CD4-positive, alpha-beta T cell (primary cell): ENCODE results near the gene TIA1. TPM values are rescaled to one million over a fixed set of nuclear protein-coding genes. Genes with fewer than 3 reads are reported as not detected.

ENCODE experiments used
- ATAC-seq: fragments of 200-7000 bp; cut with Tn5 transposase; one replicate; pipeline ENCODE4 v1.10.0; 2022; ENCODE audit warnings: mild to moderate bottlenecking; ENCODE audit not compliant: poor library complexity
- CTCF ChIA-PET: fragments of 350-600 bp; sonication (Branson Sonifier 250); formaldehyde crosslinking; loops from one replicate; lab custom pipeline; 2021; ENCODE audit warnings: antibody characterized with exemption, inconsistent platforms; lab: Charles Lee
- POLR2A ChIA-PET: fragments of 350-600 bp; sonication (Branson Sonifier 250); formaldehyde crosslinking; loops from one replicate; lab custom pipeline; 2021; ENCODE audit warnings: antibody characterized with exemption, inconsistent platforms; lab: Charles Lee
- DNase-seq, 14 experiments: peaks; one replicate each; pipeline ENCODE4 v3.0.0-alpha.2; 2013 to 2020; ENCODE audit warnings: mixed read lengths in 2 of 14
- H3K27ac ChIP-seq, 2 donors: one replicate each; pipeline versions ENCODE4 v1.5.1 to v1.7.0; 2013; ENCODE audit warnings: low read length in 2 of 2, low read depth in 1 of 2, mild to moderate bottlenecking in 1 of 2
- H3K27me3 ChIP-seq, 2 experiments: 1 replicate in 1 of 2; 2 replicates in 1 of 2; pipeline versions ENCODE4 v1.6.1 to v1.7.0; 2013; ENCODE audit warnings: low read length in 2 of 2, control low read depth in 1 of 2, mild to moderate bottlenecking in 1 of 2, moderate library complexity in 1 of 2; ENCODE audit not compliant: insufficient read depth in 2 of 2, control insufficient read depth in 1 of 2
- H3K36me3 ChIP-seq: one replicate; pipeline ENCODE4 v1.6.1; 2013; ENCODE audit warnings: low read length, control low read depth; ENCODE audit not compliant: insufficient read depth
- H3K4me1 ChIP-seq: one replicate; pipeline ENCODE4 v1.6.1; 2013; ENCODE audit warnings: low read length, control low read depth; ENCODE audit not compliant: insufficient read depth
- H3K4me3 ChIP-seq: one replicate; pipeline ENCODE4 v1.5.1; 2013; ENCODE audit warnings: mild to moderate bottlenecking, low read length, moderate library complexity
- H3K9me3 ChIP-seq, 2 experiments: 1 replicate in 1 of 2; 2 replicates in 1 of 2; pipeline versions ENCODE4 v1.6.1 to v1.7.0; 2013; ENCODE audit warnings: low read length in 2 of 2, mild to moderate bottlenecking in 2 of 2, control low read depth in 1 of 2, moderate library complexity in 1 of 2; ENCODE audit not compliant: control insufficient read depth in 1 of 2, insufficient read depth in 1 of 2
- H3K27ac Mint-ChIP-seq: one replicate; pipeline ENCODE4 v1.8.0; 2020; ENCODE audit warnings: mixed read lengths
- H3K27me3 Mint-ChIP-seq: one replicate; pipeline ENCODE4 v1.8.0; 2021; ENCODE audit warnings: mixed read lengths
- H3K36me3 Mint-ChIP-seq: one replicate; pipeline ENCODE4 v1.8.0; 2021; ENCODE audit warnings: low read depth, mixed read lengths
- H3K4me1 Mint-ChIP-seq: one replicate; pipeline ENCODE4 v1.8.0; 2021; ENCODE audit warnings: low read depth, mixed read lengths
- H3K4me3 Mint-ChIP-seq: one replicate; pipeline ENCODE4 v1.8.0; 2020; ENCODE audit warnings: mild to moderate bottlenecking, mixed read lengths
- H3K9me3 Mint-ChIP-seq: one replicate; pipeline ENCODE4 v1.8.0; 2020; ENCODE audit warnings: mixed read lengths
- intact Hi-C, 2 experiments: fragments of 100-400 bp; cut with DNase I in 1 of 2; cut with micrococcal nuclease in 1 of 2; formaldehyde crosslinking; loops; one replicate each; pipeline versions ENCODE4 v1.15.1 to v1.9.0; 2023 to 2025; cut with DNase I, micrococcal nuclease
- total RNA-seq, 174 experiments: library from RNA in 2 of 174; stranded (reverse) in 2 of 174; gene quantifications; one replicate each; pipeline ENCODE4 v1.2.3 and lab custom pipeline; 2021 to 2026
- TF ChIP-seq, protein P1 (sequence below): fragments of 200-600 bp; IDR thresholded peaks from one replicate; pipeline ENCODE4 v1.8.0; 2022; ENCODE audit warnings: antibody characterized with exemption, mild to moderate bottlenecking

TIA1 gene
- total RNA-seq, 2 experiments from 2014 or later = 34.4 to 45.3 TPM

DNA sequence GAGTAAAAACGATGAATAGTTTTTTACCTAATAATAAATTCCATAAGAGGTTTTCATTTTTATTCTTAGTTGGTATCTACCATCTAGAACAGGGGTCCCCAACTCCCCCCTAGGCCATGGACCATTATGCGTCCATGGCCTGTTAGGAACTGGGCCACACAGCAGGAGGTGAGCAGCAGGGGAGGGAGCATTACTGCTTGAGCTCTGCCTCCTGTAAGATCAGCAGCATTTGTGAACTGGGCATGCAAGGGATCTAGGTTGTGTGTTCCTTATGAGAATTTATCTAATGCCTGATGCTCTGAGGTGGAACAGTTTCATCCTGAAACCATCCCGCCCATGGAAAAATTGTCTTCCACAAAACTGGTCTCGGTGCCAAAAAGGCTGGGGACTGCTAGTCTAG, 5.9 kb downstream of the TIA1 start:
- intact Hi-C loops = no loop called here
- Histone ChIP-seq H3K4me3 (no peak overlapping the region), H3K4me1 (peaks cover 43% of the 10 kb centered on the region), H3K27me3 (no peaks in the 10 kb centered on the region), H3K27ac (no peak overlapping the region), H3K36me3 (peaks cover 27% of the 10 kb centered on the region), H3K9me3 (no peaks in the 10 kb centered on the region)
- H3K4me3 Mint-ChIP-seq = no peak overlapping the region
- ATAC-seq = no peak
- ChIA-PET POLR2A (interaction anchor here (3.3 kb wide), 1 partner anchor 52 kb away, joined by 9 read pairs; the partner anchor contains the start of gene C2orf42), CTCF (no interaction called here)
- H3K9me3 Mint-ChIP-seq = no peaks in the 10 kb centered on the region
- H3K27ac Mint-ChIP-seq = peak overlapping the region; percentile 61
- TF ChIP-seq, protein P1, sequence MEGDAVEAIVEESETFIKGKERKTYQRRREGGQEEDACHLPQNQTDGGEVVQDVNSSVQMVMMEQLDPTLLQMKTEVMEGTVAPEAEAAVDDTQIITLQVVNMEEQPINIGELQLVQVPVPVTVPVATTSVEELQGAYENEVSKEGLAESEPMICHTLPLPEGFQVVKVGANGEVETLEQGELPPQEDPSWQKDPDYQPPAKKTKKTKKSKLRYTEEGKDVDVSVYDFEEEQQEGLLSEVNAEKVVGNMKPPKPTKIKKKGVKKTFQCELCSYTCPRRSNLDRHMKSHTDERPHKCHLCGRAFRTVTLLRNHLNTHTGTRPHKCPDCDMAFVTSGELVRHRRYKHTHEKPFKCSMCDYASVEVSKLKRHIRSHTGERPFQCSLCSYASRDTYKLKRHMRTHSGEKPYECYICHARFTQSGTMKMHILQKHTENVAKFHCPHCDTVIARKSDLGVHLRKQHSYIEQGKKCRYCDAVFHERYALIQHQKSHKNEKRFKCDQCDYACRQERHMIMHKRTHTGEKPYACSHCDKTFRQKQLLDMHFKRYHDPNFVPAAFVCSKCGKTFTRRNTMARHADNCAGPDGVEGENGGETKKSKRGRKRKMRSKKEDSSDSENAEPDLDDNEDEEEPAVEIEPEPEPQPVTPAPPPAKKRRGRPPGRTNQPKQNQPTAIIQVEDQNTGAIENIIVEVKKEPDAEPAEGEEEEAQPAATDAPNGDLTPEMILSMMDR = no peak
- peaks cover 64% of the 10 kb centered on the region for H3K36me3 Mint-ChIP-seq
- DNase-seq = no peak
- no peaks in the 10 kb centered on the region for H3K27me3 Mint-ChIP-seq
- H3K4me1 Mint-ChIP-seq = peaks cover 63% of the 10 kb centered on the region

DNA sequence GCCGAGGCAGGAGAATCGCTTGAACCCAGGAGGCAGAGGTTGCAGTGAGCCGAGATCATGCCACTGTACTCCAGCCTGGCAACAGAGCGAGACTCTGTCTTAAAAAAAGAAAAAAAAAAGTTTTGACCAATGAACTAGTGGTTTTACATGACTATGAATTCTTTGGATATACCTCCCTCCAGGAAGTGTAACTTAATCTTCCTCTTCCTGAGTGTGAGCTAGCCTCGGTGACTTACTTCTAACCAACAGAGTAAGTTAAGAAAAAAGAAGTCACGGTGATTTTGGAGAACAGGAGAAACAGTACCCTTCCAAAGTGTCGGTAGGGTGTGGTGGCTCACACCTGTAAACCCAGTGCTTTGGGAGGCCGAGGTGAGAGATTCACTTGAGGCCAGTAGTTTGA, 7.1 kb downstream of the TIA1 start:
- peaks cover 53% of the 10 kb centered on the region for H3K4me1 Mint-ChIP-seq
- no peaks in the 10 kb centered on the region for H3K9me3 Mint-ChIP-seq
- H3K36me3 ChIP-seq = peaks cover 27% of the 10 kb centered on the region
- H3K4me3 Mint-ChIP-seq = no peak overlapping the region
- no peaks in the 10 kb centered on the region for H3K27me3 ChIP-seq
- POLR2A ChIA-PET = interaction anchor here (0.9 to 3.3 kb wide), 2 partner anchors 51 to 98 kb away, joined by 3 to 9 read pairs; partner anchors contain the start of gene C2orf42
- CTCF ChIA-PET = no interaction called here
- no peaks in the 10 kb centered on the region for H3K9me3 ChIP-seq
- DNase-seq = no peak
- H3K4me1 ChIP-seq = peaks cover 38% of the 10 kb centered on the region
- no peak for ATAC-seq
- no peaks in the 10 kb centered on the region for H3K27me3 Mint-ChIP-seq
- intact Hi-C loops = no loop called here
- TF ChIP-seq, protein P1 = no peak
- H3K27ac Mint-ChIP-seq = peak overlapping the region; percentile 30
- no peak overlapping the region for H3K4me3 ChIP-seq
- peaks cover 64% of the 10 kb centered on the region for H3K36me3 Mint-ChIP-seq
- no peak overlapping the region for H3K27ac ChIP-seq

DNA sequence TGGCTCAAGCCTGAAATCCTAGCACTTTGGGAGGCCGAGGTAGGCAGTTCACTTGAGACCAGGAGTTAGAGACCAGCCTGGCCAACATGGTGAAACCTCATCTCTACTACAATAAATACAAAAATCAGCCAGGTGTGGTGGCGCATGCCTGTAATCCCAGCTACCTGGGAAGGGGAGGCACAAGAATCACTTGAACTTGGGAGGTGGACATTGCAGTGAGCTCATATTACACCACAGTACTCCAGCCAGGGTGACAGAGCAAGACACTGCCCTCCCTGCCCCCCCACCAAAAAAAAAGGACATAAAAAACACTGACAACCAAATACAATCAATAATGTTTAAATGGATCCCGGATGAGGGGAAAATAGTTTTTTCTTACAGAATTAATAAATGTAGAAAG, 7.8 kb downstream of the TIA1 start:
- H3K27ac ChIP-seq = no peak overlapping the region
- no peaks in the 10 kb centered on the region for H3K9me3 ChIP-seq
- no peaks in the 10 kb centered on the region for H3K9me3 Mint-ChIP-seq
- no peaks in the 10 kb centered on the region for H3K27me3 ChIP-seq
- TF ChIP-seq, protein P1 = no peak
- intact Hi-C loops = no loop called here
- CTCF ChIA-PET = no interaction called here
- peaks cover 30% of the 10 kb centered on the region for H3K4me1 ChIP-seq
- no peak overlapping the region for H3K4me3 ChIP-seq
- no peak overlapping the region for H3K4me3 Mint-ChIP-seq
- no peaks in the 10 kb centered on the region for H3K27me3 Mint-ChIP-seq
- H3K4me1 Mint-ChIP-seq = peaks cover 48% of the 10 kb centered on the region
- peaks cover 62% of the 10 kb centered on the region for H3K36me3 Mint-ChIP-seq
- ATAC-seq (no peak), DNase-seq (no peak)
- POLR2A ChIA-PET = interaction anchor here (3.3 kb wide), 1 partner anchor 50 kb away, joined by 9 read pairs; the partner anchor contains the start of gene C2orf42
- peaks cover 33% of the 10 kb centered on the region for H3K36me3 ChIP-seq
- H3K27ac Mint-ChIP-seq = no peak overlapping the region
